Stomach (tissue), 4 donors: ENCODE data around the gene NPAS1.

Experiments
- POLR2A ChIP-seq, 4 donors: fragments of 450-650 bp; IDR thresholded peaks; one replicate each; pipeline ENCODE4 v1.6.1; 2016; ENCODE audit warnings: antibody characterized with exemption in 4 of 4, control low read depth in 2 of 4, mild to moderate bottlenecking in 1 of 4, moderate library complexity in 1 of 4
- TF ChIP-seq, protein P1 (sequence below), 7 experiments: fragments of 450-650 bp in 4 of 7; fragments of 200-600 bp in 3 of 7; sonication (generic) in 3 of 7; IDR thresholded peaks; one replicate each; pipeline ENCODE4 v1.5.1; 2016 to 2019; ENCODE audit warnings: antibody characterized with exemption in 7 of 7, control low read depth in 2 of 7, mild to moderate bottlenecking in 1 of 7

GRCh38 chr19:47084879-47085439 lies 65.3 kb downstream of the NPAS1 start:
- no peak for TF ChIP-seq POLR2A (IDR thresholded peaks at IDR 0.05)
- TF ChIP-seq, protein P1, sequence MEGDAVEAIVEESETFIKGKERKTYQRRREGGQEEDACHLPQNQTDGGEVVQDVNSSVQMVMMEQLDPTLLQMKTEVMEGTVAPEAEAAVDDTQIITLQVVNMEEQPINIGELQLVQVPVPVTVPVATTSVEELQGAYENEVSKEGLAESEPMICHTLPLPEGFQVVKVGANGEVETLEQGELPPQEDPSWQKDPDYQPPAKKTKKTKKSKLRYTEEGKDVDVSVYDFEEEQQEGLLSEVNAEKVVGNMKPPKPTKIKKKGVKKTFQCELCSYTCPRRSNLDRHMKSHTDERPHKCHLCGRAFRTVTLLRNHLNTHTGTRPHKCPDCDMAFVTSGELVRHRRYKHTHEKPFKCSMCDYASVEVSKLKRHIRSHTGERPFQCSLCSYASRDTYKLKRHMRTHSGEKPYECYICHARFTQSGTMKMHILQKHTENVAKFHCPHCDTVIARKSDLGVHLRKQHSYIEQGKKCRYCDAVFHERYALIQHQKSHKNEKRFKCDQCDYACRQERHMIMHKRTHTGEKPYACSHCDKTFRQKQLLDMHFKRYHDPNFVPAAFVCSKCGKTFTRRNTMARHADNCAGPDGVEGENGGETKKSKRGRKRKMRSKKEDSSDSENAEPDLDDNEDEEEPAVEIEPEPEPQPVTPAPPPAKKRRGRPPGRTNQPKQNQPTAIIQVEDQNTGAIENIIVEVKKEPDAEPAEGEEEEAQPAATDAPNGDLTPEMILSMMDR (IDR thresholded peaks at IDR 0.05): no peak
